Measurements from ENCODE around the gene BCAT1. TPM values are rescaled to one million over a fixed set of nuclear protein-coding genes. Genes with fewer than 3 reads are reported as not detected.

BCAT1 gene
- total and polyA plus RNA-seq, 9 of the 15 experiments (the other 6 are each of a cell fraction or from before 2014, with no cell fraction given): 38.5 to 157 (median 66.8) TPM

GRCh38 chr12:24948757-24949722, at the start of gene BCAT1 (continued):
- TF ChIP-seq TOE1 (IDR thresholded peaks at IDR 0.05; ENCODE audit: borderline replicate concordance) (peak; percentile 54), TOE1 (CRISPR knock-in tag; IDR thresholded peaks at IDR 0.05; ENCODE audit: borderline replicate concordance, low read depth) (no peak), MEF2D (tag; conservative IDR thresholded peaks at IDR 0.05; ENCODE audit: low read depth) (0 out of 2 replicates have a peak, but pooled peaks have one; percentile 35), SIX5 (IDR thresholded peaks at IDR 0.05; ENCODE audit: borderline replicate concordance in 1 of 2, insufficient read depth in 1 of 2, low read depth in 1 of 2, low read length in 2 of 2) (no peak), KDM4B (IDR thresholded peaks at IDR 0.05; ENCODE audit: borderline replicate concordance in 2 of 2, low read depth in 1 of 2) (peak in 1 of 2 experiments; percentile 84; a peak in 1 of 4 replicates), NCOA4 (IDR thresholded peaks at IDR 0.05; ENCODE audit: partially characterized antibody) (no peak), RNF2 (IDR thresholded peaks at IDR 0.05) (peak; percentile 88), ZNF639 (CRISPR knock-in tag; conservative IDR thresholded peaks at IDR 0.05 in 1 of 2, IDR thresholded peaks at IDR 0.05 in 1 of 2) (peak in 1 of 2 experiments; percentile 59; a peak in 1 of 4 replicates), NR2C2 (CRISPR knock-in tag; IDR thresholded peaks at IDR 0.05) (peak; percentile 47; the same call in 1 of the 2 replicates), NR2C2 (tag; IDR thresholded peaks at IDR 0.05) (peak; percentile 89), TBP (optimal IDR thresholded peaks at IDR 0.05; ENCODE audit: low read depth, low read length) (peak; percentile 81), SAFB2 (IDR thresholded peaks at IDR 0.05; ENCODE audit: borderline replicate concordance, low read depth, low read length, severe bottlenecking) (no peak), ZZZ3 (IDR thresholded peaks at IDR 0.05) (no peak), RCOR1 (IDR thresholded peaks at IDR 0.05; ENCODE audit: borderline replicate concordance in 1 of 2, low read depth in 2 of 2, low read length in 2 of 2) (peak in 1 of 2 experiments; percentile 47; a peak in 1 of 4 replicates), THRA (IDR thresholded peaks at IDR 0.05) (no peak), PRDM10 (IDR thresholded peaks at IDR 0.05; ENCODE audit: partially characterized antibody) (peak; percentile 92), ZBTB9 (CRISPR knock-in tag; IDR thresholded peaks at IDR 0.05) (peak; percentile 76; the same call in 1 of the 2 replicates)
